Lung (tissue), 12 donors: ENCODE results near the gene PLCG1. TPM values are rescaled to one million over a fixed set of nuclear protein-coding genes. Genes with fewer than 3 reads are reported as not detected.
A peak's percentile ranks its signal among the peaks of the same experiment; 100 is the strongest.

Experiments
- ATAC-seq: fragments of 200-7000 bp; cut with Tn5 transposase; one replicate; pipeline ENCODE4 v1.9.1; 2020; ENCODE audit warnings: moderate number of reproducible peaks; ENCODE audit not compliant: insufficient read depth, low FRiP score
- DNase-seq, 3 donors: peaks; one replicate each; pipeline ENCODE4 v3.0.0-alpha.2; 2013 to 2017
- H3K27ac ChIP-seq, 2 donors: one replicate each; pipeline ENCODE4 v1.5.1; 2013; ENCODE audit warnings: mild to moderate bottlenecking in 2 of 2, moderate library complexity in 2 of 2, control low read depth in 1 of 2, inconsistent platforms in 1 of 2, low read depth in 1 of 2, low read length in 1 of 2
- H3K27me3 ChIP-seq, 3 donors: one replicate each; pipeline ENCODE4 v1.5.1; 2013; ENCODE audit warnings: low read length in 2 of 3; ENCODE audit not compliant: control insufficient read depth in 3 of 3, insufficient read depth in 3 of 3
- H3K36me3 ChIP-seq, 4 donors: one replicate each; pipeline ENCODE4 v1.5.1; 2013; ENCODE audit warnings: low read length in 4 of 4, mild to moderate bottlenecking in 1 of 4, moderate library complexity in 1 of 4; ENCODE audit not compliant: control insufficient read depth in 4 of 4, insufficient read depth in 4 of 4
- H3K4me1 ChIP-seq, 5 donors: one replicate each; pipeline ENCODE4 v1.5.1; 2013; ENCODE audit warnings: low read length in 5 of 5, mild to moderate bottlenecking in 2 of 5, moderate library complexity in 1 of 5; ENCODE audit not compliant: control insufficient read depth in 5 of 5, insufficient read depth in 5 of 5
- H3K4me3 ChIP-seq: one replicate; pipeline ENCODE4 v1.5.1; 2013; ENCODE audit warnings: mild to moderate bottlenecking, control low read depth, moderate library complexity
- H3K9ac ChIP-seq, 2 donors: one replicate each; pipeline ENCODE4 v1.5.1; 2013; ENCODE audit warnings: low read length in 2 of 2, control low read depth in 1 of 2; ENCODE audit not compliant: insufficient read depth in 1 of 2
- H3K9me3 ChIP-seq, 4 donors: one replicate each; pipeline ENCODE4 v1.5.1; 2013; ENCODE audit warnings: low read length in 3 of 4, mild to moderate bottlenecking in 1 of 4, moderate library complexity in 1 of 4; ENCODE audit not compliant: control insufficient read depth in 4 of 4, insufficient read depth in 3 of 4
- WGBS, 2 donors: extraction: QIAGEN DNeasy Blood & Tissue Kit; methylation state at CpG; one replicate each; pipeline ENCODE4 v1.1.7; 2013; 5-methylcytosine and 5-hydroxymethylcytosine counted together
- polyA plus RNA-seq, 2 donors: library from polyadenylated mRNA; stranded (reverse); fragments of 200-250 nt; gene quantifications; one replicate each; pipeline ENCODE4 v1.2.1, GENCODE V29; 2013
- total RNA-seq, 2 donors: library from RNA; depleted of rRNA in 1 of 2; stranded (reverse); fragments of >200 nt in 1 of 2; gene quantifications; one replicate each; pipeline ENCODE4 v1.2.1, GENCODE V29; 2014 to 2021
- TF ChIP-seq, protein P1 (sequence below): IDR thresholded peaks from 2 replicates; pipeline ENCODE4 v1.5.1; 2012; ENCODE audit warnings: mild to moderate bottlenecking; ENCODE audit errors: control extremely low read depth, extremely low read depth
- donor health status: control.
- donor health status: control.
- donor health status: Bipolar disorder and iron deficiency.
- donor health status: healthy.
- donor health status: DM: yes; HTN: yes; CAD: no.

PLCG1 gene
- total and polyA plus RNA-seq, 4 donors = 29.6 to 154 (median 67.1) TPM

DNA sequence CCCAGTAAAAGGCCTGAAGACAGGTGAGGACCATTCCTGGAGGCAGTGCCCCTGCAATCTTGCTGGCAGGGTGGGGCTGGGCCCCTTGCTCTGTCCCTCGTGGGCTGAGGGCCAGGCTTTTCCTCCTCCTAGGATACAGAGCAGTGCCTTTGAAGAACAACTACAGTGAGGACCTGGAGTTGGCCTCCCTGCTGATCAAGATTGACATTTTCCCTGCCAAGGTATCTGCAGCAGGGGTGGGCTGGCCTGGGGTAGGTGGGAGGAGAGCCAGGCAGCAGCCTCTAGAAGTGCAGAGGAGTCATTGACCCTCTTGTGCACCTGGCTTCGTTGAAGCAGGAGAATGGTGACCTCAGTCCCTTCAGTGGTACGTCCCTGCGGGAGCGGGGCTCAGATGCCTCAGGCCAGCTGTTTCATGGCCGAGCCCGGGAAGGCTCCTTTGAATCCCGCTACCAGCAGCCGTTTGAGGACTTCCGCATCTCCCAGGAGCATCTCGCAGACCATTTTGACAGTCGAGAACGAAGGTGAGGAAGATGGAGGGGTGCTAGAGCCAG lies 36.5 kb downstream of the PLCG1 start:
- Histone ChIP-seq H3K4me1 (peaks cover 5 to 15% (median 7%) of the 10 kb centered on the region in 5 donors), H3K27me3 (no peaks in the 10 kb centered on the region), H3K27ac (peak overlapping the region; percentile 23 to 28), H3K9ac (no peak overlapping the region), H3K36me3 (peaks cover 4 to 61% (median 48%) of the 10 kb centered on the region in 4 donors), H3K9me3 (no peaks in the 10 kb centered on the region), H3K4me3 (no peak overlapping the region)
- 91 to 92% methylated on average over 13 of the region's 13 CpGs for whole genome bisulfite sequencing, 2 donors
- TF ChIP-seq, protein P1, sequence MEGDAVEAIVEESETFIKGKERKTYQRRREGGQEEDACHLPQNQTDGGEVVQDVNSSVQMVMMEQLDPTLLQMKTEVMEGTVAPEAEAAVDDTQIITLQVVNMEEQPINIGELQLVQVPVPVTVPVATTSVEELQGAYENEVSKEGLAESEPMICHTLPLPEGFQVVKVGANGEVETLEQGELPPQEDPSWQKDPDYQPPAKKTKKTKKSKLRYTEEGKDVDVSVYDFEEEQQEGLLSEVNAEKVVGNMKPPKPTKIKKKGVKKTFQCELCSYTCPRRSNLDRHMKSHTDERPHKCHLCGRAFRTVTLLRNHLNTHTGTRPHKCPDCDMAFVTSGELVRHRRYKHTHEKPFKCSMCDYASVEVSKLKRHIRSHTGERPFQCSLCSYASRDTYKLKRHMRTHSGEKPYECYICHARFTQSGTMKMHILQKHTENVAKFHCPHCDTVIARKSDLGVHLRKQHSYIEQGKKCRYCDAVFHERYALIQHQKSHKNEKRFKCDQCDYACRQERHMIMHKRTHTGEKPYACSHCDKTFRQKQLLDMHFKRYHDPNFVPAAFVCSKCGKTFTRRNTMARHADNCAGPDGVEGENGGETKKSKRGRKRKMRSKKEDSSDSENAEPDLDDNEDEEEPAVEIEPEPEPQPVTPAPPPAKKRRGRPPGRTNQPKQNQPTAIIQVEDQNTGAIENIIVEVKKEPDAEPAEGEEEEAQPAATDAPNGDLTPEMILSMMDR = no peak
- DNase-seq (no peak), ATAC-seq (no peak)

DNA sequence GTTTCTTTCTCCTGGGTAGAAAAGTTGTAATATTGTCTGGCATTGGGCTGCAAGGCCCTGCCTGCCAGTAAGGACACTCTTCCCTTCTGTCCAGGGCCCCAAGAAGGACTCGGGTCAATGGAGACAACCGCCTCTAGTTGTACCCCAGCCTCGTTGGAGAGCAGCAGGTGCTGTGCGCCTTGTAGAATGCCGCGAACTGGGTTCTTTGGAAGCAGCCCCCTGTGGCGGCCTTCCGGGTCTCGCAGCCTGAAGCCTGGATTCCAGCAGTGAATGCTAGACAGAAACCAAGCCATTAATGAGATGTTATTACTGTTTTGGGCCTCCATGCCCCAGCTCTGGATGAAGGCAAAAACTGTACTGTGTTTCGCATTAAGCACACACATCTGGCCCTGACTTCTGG lies 37.0 kb downstream of the PLCG1 start:
- TF ChIP-seq, protein P1 = no peak
- WGBS, 2 donors = 97% methylated on average over 10 of the region's 10 CpGs
- Histone ChIP-seq H3K36me3 (peaks cover 0 to 56% (median 44%) of the 10 kb centered on the region in 4 donors), H3K27ac (peak overlapping the region; percentile 13 to 69), H3K9me3 (no peaks in the 10 kb centered on the region), H3K27me3 (no peaks in the 10 kb centered on the region), H3K4me1 (peaks cover 5 to 15% (median 8%) of the 10 kb centered on the region in 5 donors), H3K4me3 (no peak overlapping the region), H3K9ac (no peak overlapping the region)
- no peak for ATAC-seq
- DNase-seq = no peak

DNA sequence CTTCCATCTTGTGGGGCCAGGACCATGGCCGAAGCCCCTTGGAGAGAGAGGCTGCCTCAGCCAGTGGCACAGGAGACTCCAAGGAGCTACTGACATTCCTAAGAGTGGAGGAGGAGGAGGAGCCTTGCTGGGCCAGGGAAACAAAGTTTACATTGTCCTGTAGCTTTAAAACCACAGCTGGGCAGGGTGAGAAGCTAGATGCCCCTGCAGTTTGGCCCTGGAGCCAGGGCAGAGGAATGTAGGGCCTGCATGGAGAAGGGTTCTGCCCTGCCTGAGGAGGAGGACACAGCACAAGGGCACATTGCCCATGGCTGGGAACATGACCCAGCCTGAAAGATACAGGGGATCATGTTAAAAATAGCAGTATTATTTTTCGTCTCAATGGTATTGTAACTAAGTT lies 37.4 kb downstream of the PLCG1 start:
- Histone ChIP-seq H3K27ac (peak overlapping the region; percentile 13 to 69), H3K27me3 (no peaks in the 10 kb centered on the region), H3K9me3 (no peaks in the 10 kb centered on the region), H3K9ac (no peak overlapping the region), H3K36me3 (peaks cover 0 to 53% (median 40%) of the 10 kb centered on the region in 4 donors), H3K4me3 (no peak overlapping the region), H3K4me1 (peaks cover 5 to 15% (median 8%) of the 10 kb centered on the region in 5 donors)
- ATAC-seq (no peak), DNase-seq (no peak)
- TF ChIP-seq, protein P1 = no peak
- WGBS, 2 donors = 75 to 83% methylated on average over 2 of the region's 2 CpGs

DNA sequence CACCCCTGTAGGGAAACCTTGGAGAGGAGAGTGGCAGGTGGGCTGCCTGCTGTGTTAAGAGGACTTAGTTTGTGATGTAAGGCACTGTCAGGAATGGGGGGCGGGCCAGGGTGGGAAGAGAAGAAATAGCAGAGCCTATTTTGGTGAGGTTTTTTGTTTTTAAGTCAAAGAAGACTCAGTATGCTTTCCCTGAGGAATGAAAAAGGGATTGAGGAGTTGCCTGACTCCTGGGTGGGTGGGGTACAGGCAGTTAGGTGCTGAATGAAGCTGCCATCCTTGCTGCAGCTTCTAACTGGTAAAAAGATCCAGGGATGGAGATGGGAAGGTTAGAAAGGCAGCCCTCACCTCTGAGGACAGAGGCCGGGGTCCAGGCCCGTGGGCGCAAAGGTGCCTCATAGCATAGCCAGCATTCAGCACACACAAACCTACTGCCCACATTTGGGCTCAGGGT lies 37.9 kb downstream of the PLCG1 start:
- Histone ChIP-seq H3K27ac (peak overlapping the region in 1 of 2 donors; percentile 69), H3K36me3 (peaks cover 0 to 50% (median 36%) of the 10 kb centered on the region in 4 donors), H3K4me1 (peaks cover 5 to 15% (median 8%) of the 10 kb centered on the region in 5 donors), H3K27me3 (no peaks in the 10 kb centered on the region), H3K4me3 (no peak overlapping the region), H3K9ac (no peak overlapping the region), H3K9me3 (no peaks in the 10 kb centered on the region)
- TF ChIP-seq, protein P1 = no peak
- 98% methylated on average over 4 of the region's 4 CpGs for WGBS, 2 donors
- ATAC-seq = no peak
- DNase-seq = no peak
